H1 (cell line): ENCODE measurements around the gene DPEP2. TPM values are rescaled to one million over a fixed set of nuclear protein-coding genes. Genes with fewer than 3 reads are reported as not detected.

Experiments used
- CTCF ChIA-PET: fragments of 300-600 bp; sonication (Branson Sonifier 250); formaldehyde crosslinking; loops from one replicate; lab custom pipeline; 2021; ENCODE audit not compliant: partially characterized antibody; lab: Charles Lee
- POLR2A ChIA-PET: fragments of 300-600 bp; sonication (Branson Sonifier 250); formaldehyde crosslinking; loops from one replicate; lab custom pipeline; 2021; ENCODE audit warnings: inconsistent platforms; ENCODE audit not compliant: partially characterized antibody; lab: Charles Lee
- DNase-seq, 2 experiments: peaks; one replicate each; pipeline versions ENCODE4 v3.0.0 to v3.0.0-alpha.2; 2010 to 2022; ENCODE audit warnings: low spot score in 2 of 2, low read depth in 1 of 2, mixed read lengths in 1 of 2
- FAIRE-seq: peaks from 2 replicates; lab custom pipeline; 2011; peaks lifted over from hg19 to GRCh38; lab: Jason Lieb, UNC
- H2AFZ ChIP-seq: 2 replicates; pipeline ENCODE4 v1.8.1; 2012; ENCODE audit warnings: low read length, inconsistent platforms
- H2AK5ac ChIP-seq: 2 replicates; pipeline ENCODE4 v1.6.1; 2013; ENCODE audit warnings: low read depth, low read length
- H2BK120ac ChIP-seq: replicated peaks from 2 replicates; pipeline ENCODE3; 2013; ENCODE audit warnings: low read depth, low read length, inconsistent platforms
- H2BK12ac ChIP-seq: 2 replicates; pipeline ENCODE4 v1.6.1; 2013; ENCODE audit warnings: low read depth, low read length
- H2BK15ac ChIP-seq: 2 replicates; pipeline ENCODE4 v1.6.1; 2013; ENCODE audit warnings: low read length
- H2BK20ac ChIP-seq: 2 replicates; pipeline ENCODE4 v1.6.1; 2013; ENCODE audit warnings: low read length
- H2BK5ac ChIP-seq: 2 replicates; pipeline ENCODE4 v1.6.1; 2013; ENCODE audit warnings: low read depth, low read length
- H3K14ac ChIP-seq: 2 replicates; pipeline ENCODE4 v1.6.1; 2013; ENCODE audit warnings: inconsistent platforms; ENCODE audit not compliant: insufficient read length
- H3K18ac ChIP-seq: 2 replicates; pipeline ENCODE4 v1.6.1; 2013; ENCODE audit warnings: low read length; ENCODE audit errors: extremely low read depth
- H3K23ac ChIP-seq: 2 replicates; pipeline ENCODE4 v1.6.1; 2013; ENCODE audit warnings: inconsistent platforms; ENCODE audit not compliant: insufficient read length
- H3K23me2 ChIP-seq: 2 replicates; pipeline ENCODE4 v1.6.1; 2013; ENCODE audit warnings: low read depth, low read length
- H3K27ac ChIP-seq: 2 replicates; pipeline ENCODE4 v1.6.1; 2011; ENCODE audit warnings: low read depth, low read length, inconsistent platforms
- H3K27me3 ChIP-seq, 4 experiments: replicated peaks in 1 of 4; 1 replicate in 1 of 4; 2 replicates in 3 of 4; pipeline versions ENCODE4 v1.6.1 to v1.8.1; 2011 to 2013; ENCODE audit warnings: low read length in 3 of 4, mild to moderate bottlenecking in 3 of 4, inconsistent platforms in 2 of 4, mixed read lengths in 2 of 4, moderate library complexity in 1 of 4; ENCODE audit not compliant: control insufficient read depth in 3 of 4, insufficient read depth in 3 of 4; ENCODE audit errors: extremely low read depth in 1 of 4
- H3K36me3 ChIP-seq, 4 experiments: 2 replicates each; pipeline versions ENCODE4 v1.6.1 to v1.8.1; 2011 to 2013; ENCODE audit warnings: mild to moderate bottlenecking in 4 of 4, low read length in 3 of 4, moderate library complexity in 2 of 4, control low read depth in 1 of 4, inconsistent platforms in 1 of 4; ENCODE audit not compliant: insufficient read depth in 4 of 4, control insufficient read depth in 2 of 4
- H3K4ac ChIP-seq: replicated peaks from 2 replicates; pipeline ENCODE3; 2013; ENCODE audit warnings: low read length, low read depth, mixed read lengths, inconsistent platforms; ENCODE audit not compliant: insufficient read length
- H3K4me1 ChIP-seq, 4 experiments: replicated peaks in 1 of 4; 1 replicate in 1 of 4; 2 replicates in 3 of 4; pipeline versions ENCODE4 v1.6.1 to v1.8.1; 2011 to 2013; ENCODE audit warnings: low read length in 3 of 4, inconsistent platforms in 2 of 4, mixed read lengths in 1 of 4; ENCODE audit not compliant: insufficient read depth in 4 of 4, control insufficient read depth in 3 of 4
- H3K4me2 ChIP-seq, 2 experiments: 2 replicates each; pipeline versions ENCODE4 v1.6.1 to v1.8.1; 2011 to 2013; ENCODE audit warnings: low read depth in 2 of 2, low read length in 2 of 2, control low read depth in 1 of 2, inconsistent platforms in 1 of 2, mild to moderate bottlenecking in 1 of 2; ENCODE audit not compliant: insufficient read depth in 1 of 2
- H3K4me3 ChIP-seq, 4 experiments: fragments of 200-600, 300-600 bp in 1 of 4; sonication (generic), shearing (Covaris generic), sonication (Bioruptor Twin) in 1 of 4; 2 replicates each; pipeline versions ENCODE4 v1.5.1 to v1.8.1; 2011 to 2016; ENCODE audit warnings: low read length in 4 of 4, low read depth in 3 of 4, control low read depth in 2 of 4, inconsistent platforms in 2 of 4, mild to moderate bottlenecking in 2 of 4, mixed read lengths in 1 of 4, moderate library complexity in 1 of 4; ENCODE audit not compliant: insufficient read depth in 2 of 4; ENCODE audit errors: extremely low read depth in 1 of 4
- H3K56ac ChIP-seq: replicated peaks from 2 replicates; pipeline ENCODE3; 2013; ENCODE audit warnings: low read depth, mild to moderate bottlenecking, mixed read lengths, low read length, inconsistent platforms; ENCODE audit not compliant: insufficient read length
- H3K79me1 ChIP-seq: 2 replicates; pipeline ENCODE4 v1.6.1; 2013; ENCODE audit warnings: low read depth, low read length, control low read depth
- H3K79me2 ChIP-seq, 2 experiments: 2 replicates each; pipeline versions ENCODE4 v1.6.1 to v1.8.1; 2012 to 2013; ENCODE audit warnings: low read length in 2 of 2, mild to moderate bottlenecking in 2 of 2, inconsistent platforms in 1 of 2; ENCODE audit not compliant: insufficient read depth in 2 of 2, control insufficient read depth in 1 of 2
- H3K9ac ChIP-seq, 4 experiments: replicated peaks in 1 of 4; 1 replicate in 1 of 4; 2 replicates in 3 of 4; pipeline versions ENCODE4 v1.6.1 to v1.8.1; 2011 to 2013; ENCODE audit warnings: low read depth in 3 of 4, low read length in 3 of 4, control low read depth in 2 of 4, mild to moderate bottlenecking in 2 of 4, moderate library complexity in 2 of 4, inconsistent platforms in 1 of 4; ENCODE audit errors: extremely low read depth in 1 of 4
- H3K9me3 ChIP-seq, 2 experiments: 2 replicates each; pipeline versions ENCODE4 v1.6.1 to v1.8.1; 2012 to 2013; ENCODE audit warnings: mild to moderate bottlenecking in 2 of 2, moderate library complexity in 2 of 2, control low read depth in 1 of 2, inconsistent platforms in 1 of 2, low read depth in 1 of 2, low read length in 1 of 2, mixed read lengths in 1 of 2; ENCODE audit not compliant: insufficient read depth in 2 of 2
- H4K20me1 ChIP-seq, 2 experiments: replicated peaks in 1 of 2; 2 replicates each; pipeline versions ENCODE3 to v1.8.1; 2011 to 2013; ENCODE audit warnings: inconsistent platforms in 2 of 2, low read length in 2 of 2, mild to moderate bottlenecking in 1 of 2; ENCODE audit not compliant: insufficient read depth in 2 of 2, control insufficient read depth in 1 of 2
- H4K5ac ChIP-seq: 2 replicates; pipeline ENCODE4 v1.6.1; 2013; ENCODE audit warnings: low read length, low read depth, mixed read lengths, inconsistent platforms; ENCODE audit not compliant: insufficient read length
- H4K8ac ChIP-seq: 2 replicates; pipeline ENCODE4 v1.8.0; 2013; ENCODE audit warnings: mild to moderate bottlenecking, moderate library complexity, low read length, inconsistent platforms; ENCODE audit not compliant: insufficient read depth; ENCODE audit errors: extremely low read depth
- H4K91ac ChIP-seq: replicated peaks from 2 replicates; pipeline ENCODE3; 2013; ENCODE audit warnings: low read length, mixed read lengths, inconsistent platforms; ENCODE audit not compliant: insufficient read length
- ASH2L ChIP-seq: fragments of 200-600, 300-600 bp; sonication (generic); IDR thresholded peaks from one replicate; pipeline ENCODE4 v1.7.1; 2017; ENCODE audit warnings: low read length
- ATF2 ChIP-seq: IDR thresholded peaks from 2 replicates; pipeline ENCODE4 v1.6.1; 2012; ENCODE audit warnings: low read length, inconsistent platforms
- ATF3 ChIP-seq: IDR thresholded peaks from 2 replicates; pipeline ENCODE4 v1.6.1; 2011; ENCODE audit warnings: low read depth, mild to moderate bottlenecking, low read length; ENCODE audit not compliant: insufficient read depth
- BRCA1 ChIP-seq: IDR thresholded peaks from 2 replicates; pipeline ENCODE4 v1.6.1; 2012; ENCODE audit warnings: low read depth, low read length, improper control_type of control experiment
- CHD2 ChIP-seq: IDR thresholded peaks from 2 replicates; pipeline ENCODE4 v1.6.1; 2012; ENCODE audit warnings: low read length, improper control_type of control experiment
- CTBP2 ChIP-seq: IDR thresholded peaks from 2 replicates; pipeline ENCODE4 v1.7.0; 2011; ENCODE audit warnings: borderline replicate concordance, mild to moderate bottlenecking, moderate library complexity, mixed read lengths, low read length; ENCODE audit not compliant: insufficient read depth, insufficient read length
- JUND ChIP-seq: IDR thresholded peaks from 2 replicates; pipeline ENCODE4 v1.6.1; 2011; ENCODE audit warnings: mild to moderate bottlenecking, improper control_type of control experiment, low read length
- POLR2AphosphoS5 ChIP-seq: IDR thresholded peaks from 2 replicates; pipeline ENCODE4 v1.6.1; 2011; ENCODE audit warnings: low read depth, low read length
- RFX5 ChIP-seq: IDR thresholded peaks from 2 replicates; pipeline ENCODE4 v1.6.1; 2011; ENCODE audit warnings: low read depth, low read length, improper control_type of control experiment, borderline replicate concordance
- SRF ChIP-seq: IDR thresholded peaks from 2 replicates; pipeline ENCODE4 v1.6.1; 2011; ENCODE audit warnings: mild to moderate bottlenecking, low read depth, low read length, moderate library complexity
- TAF7 ChIP-seq: optimal IDR thresholded peaks from 2 replicates; pipeline ENCODE3; 2011; ENCODE audit warnings: low read depth, mild to moderate bottlenecking, inconsistent platforms, low read length, moderate library complexity, borderline replicate concordance
- TBP ChIP-seq: IDR thresholded peaks from 2 replicates; pipeline ENCODE4 v1.6.1; 2011; ENCODE audit warnings: low read depth, low read length, improper control_type of control experiment
- WGBS, 2 experiments: shearing (Covaris generic) in 1 of 2; methylation state at CpG; one replicate each; pipeline versions ENCODE4 v1.1.6 to v1.1.7; 2013 to 2015; ENCODE audit warnings: low lambda C conversion rate in 2 of 2, mixed read lengths in 2 of 2, inconsistent platforms in 1 of 2, low coverage in 1 of 2, missing lambda C conversion rate in 1 of 2; ENCODE audit not compliant: insufficient replicate concordance in 2 of 2, insufficient coverage in 1 of 2, insufficient read length in 1 of 2; ENCODE audit errors: extremely low coverage in 1 of 2, missing lambda C conversion rate in 1 of 2; 5-methylcytosine and 5-hydroxymethylcytosine counted together
- polyA plus RNA-seq, 7 experiments: library from polyadenylated mRNA; depleted of rRNA in 3 of 7; stranded (reverse) in 5 of 7; unstranded in 2 of 7; fragments of >200 nt in 5 of 7; fragments of 200-250 nt in 2 of 7; gene quantifications; 1 replicate in 5 of 7; 2 replicates in 1 of 7; 4 replicates in 1 of 7; pipeline versions ENCODE4 v1.2.1 to v1.2.3, GENCODE V29; 2011 to 2013; ENCODE audit warnings: missing spikeins in 2 of 7, mixed read lengths in 2 of 7
- total RNA-seq: library from RNA; stranded (reverse); fragmentation: NEBNext Ultra II Directional; extraction: Animal tissue kit (Norgen Biotek cat#: 25700); gene quantifications from 2 replicates; pipeline ENCODE4 v1.2.1, GENCODE V29; 2021

DPEP2 gene
- total and polyA plus RNA-seq, 2 of the 8 experiments (the other 6 are each of a cell fraction or from before 2014, with no cell fraction given): not detected

GRCh38 chr16:67957622-67958021 lies 41.7 kb downstream of the DPEP2 start:
- H2AK5ac ChIP-seq: no peak overlapping the region
- peaks cover 4 to 18% of the 10 kb centered on the region in 2 experiments for H4K20me1 ChIP-seq
- no peak overlapping the region for H2BK12ac ChIP-seq
- H3K23me2 ChIP-seq: no peaks in the 10 kb centered on the region
- H4K8ac ChIP-seq: no peak overlapping the region
- 88% methylated on average over 8 of the region's 9 CpGs; no CpG with 5 or more reads in 1 of the 2 experiments for WGBS, 2 experiments
- no peak overlapping the region for H2AFZ ChIP-seq
- H2BK20ac ChIP-seq: no peak overlapping the region
- H3K56ac ChIP-seq: no peak overlapping the region
- H3K4me2 ChIP-seq: no peak overlapping the region
- no peak overlapping the region for H2BK15ac ChIP-seq
- H3K27ac ChIP-seq: no peak overlapping the region
- CTCF ChIA-PET: interaction anchor here (1.7 kb wide), 1 partner anchor 83 kb away, joined by 4 read pairs; no protein-coding TSS in a partner anchor
- no peaks in the 10 kb centered on the region for H3K79me2 ChIP-seq
- no peaks in the 10 kb centered on the region for H3K27me3 ChIP-seq
- no peak overlapping the region for H3K23ac ChIP-seq
- H3K14ac ChIP-seq: no peak overlapping the region
- no peak overlapping the region for H4K5ac ChIP-seq
- no peak overlapping the region for H3K9ac ChIP-seq
- no peak overlapping the region for H3K4ac ChIP-seq
- no peak overlapping the region for H2BK120ac ChIP-seq
- peaks cover 4 to 34% (median 28%) of the 10 kb centered on the region in 4 experiments; a peak in 7 of 8 replicates for H3K36me3 ChIP-seq
- no peak overlapping the region for H4K91ac ChIP-seq
- H2BK5ac ChIP-seq: no peak overlapping the region
- no peaks in the 10 kb centered on the region for H3K79me1 ChIP-seq
- no peaks in the 10 kb centered on the region for H3K4me1 ChIP-seq
- DNase-seq (no peak), FAIRE-seq (no peak)
- POLR2A ChIA-PET: interaction anchor here (0.7 to 1.3 kb wide), 2 partner anchors 13 to 30 kb away, joined by 5 read pairs; partner anchors contain the start of gene LCAT
- no peaks in the 10 kb centered on the region for H3K9me3 ChIP-seq
- H3K18ac ChIP-seq: no peak overlapping the region
- H3K4me3 ChIP-seq: no peak overlapping the region
- TF ChIP-seq SRF (no peak), ATF3 (no peak), TBP (no peak), BRCA1 (no peak), POLR2AphosphoS5 (no peak), RFX5 (no peak), CTBP2 (no peak), TAF7 (no peak), JUND (no peak), CHD2 (no peak), ASH2L (no peak), ATF2 (no peak)
